HG03196 (cell line): ENCODE data around the gene PPIG.
"Not testable (repeated sequence)": the region's sequence is repeated elsewhere in the genome, so short reads cannot be mapped to it uniquely, and the experiment has no call there.

Experiments
- ATAC-seq: cut with Tn5 transposase; IDR thresholded peaks from one replicate; pipeline ENCODE4 v1.9.1; 2021; ENCODE audit not compliant: unreplicated experiment

PPIG gene

GRCh38 chr2:169590804-169591203 lies 6.7 kb downstream of the PPIG start:
- no peak for ATAC-seq

- ATAC-seq, result not testable (repeated sequence)
Measured at GRCh38 chr2:169596546-169596945, 12.4 kb downstream of the PPIG start.

- ATAC-seq, result no peak
Measured at GRCh38 chr2:169598982-169599381, 14.8 kb downstream of the PPIG start.

GRCh38 chr2:169599568-169599967 lies 15.4 kb downstream of the PPIG start:
- ATAC-seq, result no peak

GRCh38 chr2:169609264-169609663 lies 25.1 kb downstream of the PPIG start:
- ATAC-seq, result no peak

- no peak for ATAC-seq
Measured at GRCh38 chr2:169613876-169614275, 29.7 kb downstream of the PPIG start.

GRCh38 chr2:169615982-169616381 lies 31.8 kb downstream of the PPIG start:
- not testable (repeated sequence) for ATAC-seq

GRCh38 chr2:169619946-169620345 lies 35.8 kb downstream of the PPIG start:
- ATAC-seq, result no peak

- ATAC-seq, result no peak
Measured at GRCh38 chr2:169620509-169620908, 36.4 kb downstream of the PPIG start.

GRCh38 chr2:169623235-169623634 lies 39.1 kb downstream of the PPIG start:
- no peak for ATAC-seq

- ATAC-seq, result no peak
Measured at GRCh38 chr2:169625781-169626180, 41.6 kb downstream of the PPIG start.

- ATAC-seq, result no peak
Measured at GRCh38 chr2:169636440-169637097, 52.4 kb downstream of the PPIG start.

GRCh38 chr2:169637620-169638019 lies 53.5 kb downstream of the PPIG start:
- ATAC-seq, result no peak

GRCh38 chr2:169640104-169640503 lies 56.0 kb downstream of the PPIG start:
- ATAC-seq, result no peak

- no peak for ATAC-seq
Measured at GRCh38 chr2:169641464-169641863, 57.3 kb downstream of the PPIG start.

GRCh38 chr2:169644173-169644572 lies 60.0 kb downstream of the PPIG start:
- no peak for ATAC-seq

GRCh38 chr2:169647496-169647895 lies 63.3 kb downstream of the PPIG start:
- no peak for ATAC-seq

- no peak for ATAC-seq
Measured at GRCh38 chr2:169649278-169649677, 65.1 kb downstream of the PPIG start.

- ATAC-seq, result no peak
Measured at GRCh38 chr2:169653636-169654035, 69.5 kb downstream of the PPIG start.

GRCh38 chr2:169656164-169656563 lies 72.0 kb downstream of the PPIG start:
- no peak for ATAC-seq

- no peak for ATAC-seq
Measured at GRCh38 chr2:169658877-169659276, 74.7 kb downstream of the PPIG start.

- no peak for ATAC-seq
Measured at GRCh38 chr2:169659320-169659719, 75.2 kb downstream of the PPIG start.

GRCh38 chr2:169661265-169661664 lies 77.1 kb downstream of the PPIG start:
- no peak for ATAC-seq
